H1 (cell line): ENCODE results near the gene AGBL4. TPM values are rescaled to one million over a fixed set of nuclear protein-coding genes. Genes with fewer than 3 reads are reported as not detected.

Experiments used
- CTCF ChIA-PET: fragments of 300-600 bp; sonication (Branson Sonifier 250); formaldehyde crosslinking; loops from one replicate; lab custom pipeline; 2021; ENCODE audit not compliant: partially characterized antibody; lab: Charles Lee
- POLR2A ChIA-PET: fragments of 300-600 bp; sonication (Branson Sonifier 250); formaldehyde crosslinking; loops from one replicate; lab custom pipeline; 2021; ENCODE audit warnings: inconsistent platforms; ENCODE audit not compliant: partially characterized antibody; lab: Charles Lee
- DNase-seq, 2 experiments: peaks; one replicate each; pipeline versions ENCODE4 v3.0.0 to v3.0.0-alpha.2; 2010 to 2022; ENCODE audit warnings: low spot score in 2 of 2, low read depth in 1 of 2, mixed read lengths in 1 of 2
- FAIRE-seq: peaks from 2 replicates; lab custom pipeline; 2011; peaks lifted over from hg19 to GRCh38; lab: Jason Lieb, UNC
- H2AFZ ChIP-seq: 2 replicates; pipeline ENCODE4 v1.8.1; 2012; ENCODE audit warnings: low read length, inconsistent platforms
- H2AK5ac ChIP-seq: 2 replicates; pipeline ENCODE4 v1.6.1; 2013; ENCODE audit warnings: low read depth, low read length
- H2BK120ac ChIP-seq: replicated peaks from 2 replicates; pipeline ENCODE3; 2013; ENCODE audit warnings: low read depth, low read length, inconsistent platforms
- H2BK12ac ChIP-seq: 2 replicates; pipeline ENCODE4 v1.6.1; 2013; ENCODE audit warnings: low read depth, low read length
- H2BK15ac ChIP-seq: 2 replicates; pipeline ENCODE4 v1.6.1; 2013; ENCODE audit warnings: low read length
- H2BK20ac ChIP-seq: 2 replicates; pipeline ENCODE4 v1.6.1; 2013; ENCODE audit warnings: low read length
- H2BK5ac ChIP-seq: 2 replicates; pipeline ENCODE4 v1.6.1; 2013; ENCODE audit warnings: low read depth, low read length
- H3K14ac ChIP-seq: 2 replicates; pipeline ENCODE4 v1.6.1; 2013; ENCODE audit warnings: inconsistent platforms; ENCODE audit not compliant: insufficient read length
- H3K18ac ChIP-seq: 2 replicates; pipeline ENCODE4 v1.6.1; 2013; ENCODE audit warnings: low read length; ENCODE audit errors: extremely low read depth
- H3K23ac ChIP-seq: 2 replicates; pipeline ENCODE4 v1.6.1; 2013; ENCODE audit warnings: inconsistent platforms; ENCODE audit not compliant: insufficient read length
- H3K23me2 ChIP-seq: 2 replicates; pipeline ENCODE4 v1.6.1; 2013; ENCODE audit warnings: low read depth, low read length
- H3K27ac ChIP-seq: 2 replicates; pipeline ENCODE4 v1.6.1; 2011; ENCODE audit warnings: low read depth, low read length, inconsistent platforms
- H3K27me3 ChIP-seq, 4 experiments: replicated peaks in 1 of 4; 1 replicate in 1 of 4; 2 replicates in 3 of 4; pipeline versions ENCODE4 v1.6.1 to v1.8.1; 2011 to 2013; ENCODE audit warnings: low read length in 3 of 4, mild to moderate bottlenecking in 3 of 4, inconsistent platforms in 2 of 4, mixed read lengths in 2 of 4, moderate library complexity in 1 of 4; ENCODE audit not compliant: control insufficient read depth in 3 of 4, insufficient read depth in 3 of 4; ENCODE audit errors: extremely low read depth in 1 of 4
- H3K36me3 ChIP-seq, 4 experiments: 2 replicates each; pipeline versions ENCODE4 v1.6.1 to v1.8.1; 2011 to 2013; ENCODE audit warnings: mild to moderate bottlenecking in 4 of 4, low read length in 3 of 4, moderate library complexity in 2 of 4, control low read depth in 1 of 4, inconsistent platforms in 1 of 4; ENCODE audit not compliant: insufficient read depth in 4 of 4, control insufficient read depth in 2 of 4
- H3K4ac ChIP-seq: replicated peaks from 2 replicates; pipeline ENCODE3; 2013; ENCODE audit warnings: low read length, low read depth, mixed read lengths, inconsistent platforms; ENCODE audit not compliant: insufficient read length
- H3K4me1 ChIP-seq, 4 experiments: replicated peaks in 1 of 4; 1 replicate in 1 of 4; 2 replicates in 3 of 4; pipeline versions ENCODE4 v1.6.1 to v1.8.1; 2011 to 2013; ENCODE audit warnings: low read length in 3 of 4, inconsistent platforms in 2 of 4, mixed read lengths in 1 of 4; ENCODE audit not compliant: insufficient read depth in 4 of 4, control insufficient read depth in 3 of 4
- H3K4me2 ChIP-seq, 2 experiments: 2 replicates each; pipeline versions ENCODE4 v1.6.1 to v1.8.1; 2011 to 2013; ENCODE audit warnings: low read depth in 2 of 2, low read length in 2 of 2, control low read depth in 1 of 2, inconsistent platforms in 1 of 2, mild to moderate bottlenecking in 1 of 2; ENCODE audit not compliant: insufficient read depth in 1 of 2
- H3K4me3 ChIP-seq, 4 experiments: fragments of 200-600, 300-600 bp in 1 of 4; sonication (generic), shearing (Covaris generic), sonication (Bioruptor Twin) in 1 of 4; 2 replicates each; pipeline versions ENCODE4 v1.5.1 to v1.8.1; 2011 to 2016; ENCODE audit warnings: low read length in 4 of 4, low read depth in 3 of 4, control low read depth in 2 of 4, inconsistent platforms in 2 of 4, mild to moderate bottlenecking in 2 of 4, mixed read lengths in 1 of 4, moderate library complexity in 1 of 4; ENCODE audit not compliant: insufficient read depth in 2 of 4; ENCODE audit errors: extremely low read depth in 1 of 4
- H3K56ac ChIP-seq: replicated peaks from 2 replicates; pipeline ENCODE3; 2013; ENCODE audit warnings: low read depth, mild to moderate bottlenecking, mixed read lengths, low read length, inconsistent platforms; ENCODE audit not compliant: insufficient read length
- H3K79me1 ChIP-seq: 2 replicates; pipeline ENCODE4 v1.6.1; 2013; ENCODE audit warnings: low read depth, low read length, control low read depth
- H3K79me2 ChIP-seq, 2 experiments: 2 replicates each; pipeline versions ENCODE4 v1.6.1 to v1.8.1; 2012 to 2013; ENCODE audit warnings: low read length in 2 of 2, mild to moderate bottlenecking in 2 of 2, inconsistent platforms in 1 of 2; ENCODE audit not compliant: insufficient read depth in 2 of 2, control insufficient read depth in 1 of 2
- H3K9ac ChIP-seq, 4 experiments: replicated peaks in 1 of 4; 1 replicate in 1 of 4; 2 replicates in 3 of 4; pipeline versions ENCODE4 v1.6.1 to v1.8.1; 2011 to 2013; ENCODE audit warnings: low read depth in 3 of 4, low read length in 3 of 4, control low read depth in 2 of 4, mild to moderate bottlenecking in 2 of 4, moderate library complexity in 2 of 4, inconsistent platforms in 1 of 4; ENCODE audit errors: extremely low read depth in 1 of 4
- H3K9me3 ChIP-seq, 2 experiments: 2 replicates each; pipeline versions ENCODE4 v1.6.1 to v1.8.1; 2012 to 2013; ENCODE audit warnings: mild to moderate bottlenecking in 2 of 2, moderate library complexity in 2 of 2, control low read depth in 1 of 2, inconsistent platforms in 1 of 2, low read depth in 1 of 2, low read length in 1 of 2, mixed read lengths in 1 of 2; ENCODE audit not compliant: insufficient read depth in 2 of 2
- H4K20me1 ChIP-seq, 2 experiments: replicated peaks in 1 of 2; 2 replicates each; pipeline versions ENCODE3 to v1.8.1; 2011 to 2013; ENCODE audit warnings: inconsistent platforms in 2 of 2, low read length in 2 of 2, mild to moderate bottlenecking in 1 of 2; ENCODE audit not compliant: insufficient read depth in 2 of 2, control insufficient read depth in 1 of 2
- H4K5ac ChIP-seq: 2 replicates; pipeline ENCODE4 v1.6.1; 2013; ENCODE audit warnings: low read length, low read depth, mixed read lengths, inconsistent platforms; ENCODE audit not compliant: insufficient read length
- H4K8ac ChIP-seq: 2 replicates; pipeline ENCODE4 v1.8.0; 2013; ENCODE audit warnings: mild to moderate bottlenecking, moderate library complexity, low read length, inconsistent platforms; ENCODE audit not compliant: insufficient read depth; ENCODE audit errors: extremely low read depth
- H4K91ac ChIP-seq: replicated peaks from 2 replicates; pipeline ENCODE3; 2013; ENCODE audit warnings: low read length, mixed read lengths, inconsistent platforms; ENCODE audit not compliant: insufficient read length
- CEBPB ChIP-seq: IDR thresholded peaks from 2 replicates; pipeline ENCODE4 v1.6.1; 2012; ENCODE audit warnings: low read depth, low read length
- EP300 ChIP-seq, 2 experiments: IDR thresholded peaks; 1 replicate in 1 of 2; 2 replicates in 1 of 2; pipeline ENCODE4 v1.6.1; 2011 to 2012; ENCODE audit warnings: low read depth in 2 of 2, low read length in 2 of 2, mild to moderate bottlenecking in 2 of 2, borderline replicate concordance in 1 of 2, inconsistent platforms in 1 of 2, moderate library complexity in 1 of 2
- JUN ChIP-seq: IDR thresholded peaks from 2 replicates; pipeline ENCODE4 v1.6.1; 2011; ENCODE audit warnings: low read depth, mild to moderate bottlenecking, improper control_type of control experiment, low read length
- POU5F1 ChIP-seq: IDR thresholded peaks from 2 replicates; pipeline ENCODE4 v1.6.1; 2011; ENCODE audit warnings: low read depth, mild to moderate bottlenecking, low read length, moderate library complexity
- WGBS, 2 experiments: shearing (Covaris generic) in 1 of 2; methylation state at CpG; one replicate each; pipeline versions ENCODE4 v1.1.6 to v1.1.7; 2013 to 2015; ENCODE audit warnings: low lambda C conversion rate in 2 of 2, mixed read lengths in 2 of 2, inconsistent platforms in 1 of 2, low coverage in 1 of 2, missing lambda C conversion rate in 1 of 2; ENCODE audit not compliant: insufficient replicate concordance in 2 of 2, insufficient coverage in 1 of 2, insufficient read length in 1 of 2; ENCODE audit errors: extremely low coverage in 1 of 2, missing lambda C conversion rate in 1 of 2; 5-methylcytosine and 5-hydroxymethylcytosine counted together
- polyA plus RNA-seq, 7 experiments: library from polyadenylated mRNA; depleted of rRNA in 3 of 7; stranded (reverse) in 5 of 7; unstranded in 2 of 7; fragments of >200 nt in 5 of 7; fragments of 200-250 nt in 2 of 7; gene quantifications; 1 replicate in 5 of 7; 2 replicates in 1 of 7; 4 replicates in 1 of 7; pipeline versions ENCODE4 v1.2.1 to v1.2.3, GENCODE V29; 2011 to 2013; ENCODE audit warnings: missing spikeins in 2 of 7, mixed read lengths in 2 of 7
- total RNA-seq: library from RNA; stranded (reverse); fragmentation: NEBNext Ultra II Directional; extraction: Animal tissue kit (Norgen Biotek cat#: 25700); gene quantifications from 2 replicates; pipeline ENCODE4 v1.2.1, GENCODE V29; 2021

AGBL4 gene
- total and polyA plus RNA-seq, 2 of the 8 experiments (the other 6 are each of a cell fraction or from before 2014, with no cell fraction given) = 0.41 to 0.45 TPM

DNA sequence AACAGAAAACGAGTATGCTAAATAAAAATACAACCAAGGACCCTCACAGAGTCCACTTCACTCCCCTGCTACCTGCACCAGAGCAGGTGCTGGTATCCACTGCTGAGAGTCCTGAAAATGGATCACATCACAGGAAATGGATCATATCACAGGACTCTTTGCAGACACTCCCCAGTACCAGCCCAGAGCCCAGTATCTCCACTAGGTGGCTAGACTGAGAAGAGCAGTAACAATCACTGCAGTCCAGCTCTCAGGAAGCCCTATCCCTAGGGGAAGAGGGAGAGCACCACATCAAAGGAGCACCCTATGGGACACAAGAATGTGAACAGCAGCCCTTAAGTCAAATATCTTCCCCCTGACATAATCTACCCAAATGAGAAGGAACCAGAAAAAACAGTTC is 28.0 kb downstream of the AGBL4 start:
- no peak overlapping the region for H3K56ac ChIP-seq
- H2BK12ac ChIP-seq = no peak overlapping the region
- H2BK15ac ChIP-seq = no peak overlapping the region
- DNase-seq = no peak
- TF ChIP-seq POU5F1 (no peak), CEBPB (no peak), JUN (no peak), EP300 (IDR thresholded peaks at IDR 0.05; ENCODE audit: borderline replicate concordance in 1 of 2, low read depth in 2 of 2, low read length in 2 of 2) (no peak)
- TF ChIP-seq, all 59 proteins: peak for 0
- Histone ChIP-seq H3K27me3 (no peaks in the 10 kb centered on the region), H4K8ac (no peak overlapping the region), H4K91ac (no peak overlapping the region), H3K4me3 (no peak overlapping the region), H3K23ac (no peak overlapping the region), H2AFZ (no peak overlapping the region), H4K5ac (no peak overlapping the region), H2BK5ac (no peak overlapping the region), H4K20me1 (no peaks in the 10 kb centered on the region), H3K4me2 (no peak overlapping the region), H3K4me1 (no peaks in the 10 kb centered on the region), H3K79me1 (no peaks in the 10 kb centered on the region), H2BK120ac (no peak overlapping the region), H3K23me2 (no peaks in the 10 kb centered on the region), H3K27ac (no peak overlapping the region), H3K36me3 (no peaks in the 10 kb centered on the region), H3K14ac (no peak overlapping the region), H3K9ac (no peak overlapping the region), H3K18ac (no peak overlapping the region), H3K9me3 (peaks cover 39 to 55% of the 10 kb centered on the region in 2 experiments), H2BK20ac (no peak overlapping the region), H2AK5ac (no peak overlapping the region), H3K4ac (no peak overlapping the region), H3K79me2 (no peaks in the 10 kb centered on the region)
- 21% methylated on average over 1 of the region's 1 CpG; no CpG with 5 or more reads in 1 of the 2 experiments for WGBS, 2 experiments
- ChIA-PET POLR2A (no interaction called here), CTCF (interaction anchor here (1.6 kb wide), 1 partner anchor 13 kb away, joined by 3 read pairs; no protein-coding TSS in a partner anchor)
- no peak for FAIRE-seq
